A549 (cell line): Measurements from ENCODE around the gene ANKS6. TPM values are rescaled to one million over a fixed set of nuclear protein-coding genes. Genes with fewer than 3 reads are reported as not detected.

Experiments used
- ATAC-seq, 2 experiments: fragments of 200-7000 bp in 1 of 2; fragments of >200 bp in 1 of 2; cut with Nextera tagmentation in 1 of 2; cut with Tn5 transposase in 1 of 2; 3 replicates each; pipeline versions ENCODE4 v1.8.0 to v1.9.1; 2018 to 2020; ENCODE audit warnings: mild to moderate bottlenecking in 1 of 2, moderate library complexity in 1 of 2
- CTCF ChIA-PET: fragments of 300-600 bp; sonication (Branson Sonifier 250); formaldehyde crosslinking; extraction: SDS; loops from one replicate; lab custom pipeline; 2021; ENCODE audit warnings: antibody characterized with exemption, inconsistent platforms; lab: Yijun Ruan, JAX
- POLR2A ChIA-PET: fragments of 350-600 bp; formaldehyde crosslinking; extraction: SDS; loops from one replicate; lab custom pipeline; 2021; ENCODE audit warnings: antibody characterized with exemption, inconsistent platforms; lab: Yijun Ruan, JAX
- DNase-seq, 2 experiments: peaks; one replicate each; pipeline versions ENCODE4 v3.0.0 to v3.0.0-alpha.2; 2011 to 2016; ENCODE audit warnings: low read depth in 1 of 2, low spot score in 1 of 2
- FAIRE-seq: peaks from 2 replicates; lab custom pipeline; 2011; peaks lifted over from hg19 to GRCh38; lab: Jason Lieb, UNC
- H3K27ac ChIP-seq, 2 experiments: fragments of >200 bp; sonication (Bioruptor Twin); formaldehyde crosslinking; 3 replicates each; pipeline ENCODE4 v1.5.1; 2016 to 2017
- H3K4me1 ChIP-seq: fragments of >200 bp; sonication (Bioruptor Twin); formaldehyde crosslinking; 3 replicates; pipeline ENCODE4 v1.6.1; 2016
- H3K4me2 ChIP-seq: fragments of >200 bp; sonication (Bioruptor Twin); formaldehyde crosslinking; 3 replicates; pipeline ENCODE4 v1.6.1; 2016
- H3K4me3 ChIP-seq: fragments of >200 bp; sonication (Bioruptor Twin); formaldehyde crosslinking; 3 replicates; pipeline ENCODE4 v1.5.1; 2016
- H3K9me3 ChIP-seq: fragments of >200 bp; sonication (Bioruptor Twin); formaldehyde crosslinking; 3 replicates; pipeline ENCODE4 v1.6.1; 2016
- ATOH8 ChIP-seq: fragments of 250-450 bp; sonication (Bioruptor Pico); IDR thresholded peaks from 2 replicates; pipeline ENCODE4 v1.5.0; 2020; ENCODE audit warnings: low read depth, mild to moderate bottlenecking, moderate library complexity
- CBX8 ChIP-seq: fragments of 200-600 bp; sonication (generic); IDR thresholded peaks from 2 replicates; pipeline ENCODE4 v1.6.1; 2016
- CEBPB ChIP-seq, 2 experiments: fragments of >200 bp in 1 of 2; sonication (Bioruptor Twin) in 1 of 2; formaldehyde crosslinking in 1 of 2; IDR thresholded peaks; 2 replicates each; pipeline ENCODE4 v1.6.1; 2012 to 2016
- EHF ChIP-seq: fragments of 250-450 bp; sonication (Bioruptor Pico); IDR thresholded peaks from 2 replicates; pipeline ENCODE4 v1.5.0; 2020; ENCODE audit warnings: mild to moderate bottlenecking
- EHMT2 ChIP-seq: fragments of 200-600 bp; sonication (generic); IDR thresholded peaks from 2 replicates; pipeline ENCODE4 v1.6.1; 2016; ENCODE audit warnings: antibody characterized with exemption, low read depth, mild to moderate bottlenecking, moderate library complexity
- EP300 ChIP-seq, 2 experiments: fragments of >200 bp; sonication (Bioruptor Twin); formaldehyde crosslinking; IDR thresholded peaks; 2 replicates in 1 of 2; 3 replicates in 1 of 2; pipeline ENCODE4 v1.6.1; 2016 to 2017
- ESRRA ChIP-seq: fragments of 150-350 bp; IDR thresholded peaks from 2 replicates; pipeline ENCODE4 v1.6.1; 2014; ENCODE audit warnings: mild to moderate bottlenecking, low read length, borderline replicate concordance
- FOSB ChIP-seq: fragments of 250-450 bp; sonication (Bioruptor Pico); IDR thresholded peaks from 2 replicates; pipeline ENCODE4 v1.5.0; 2020; ENCODE audit warnings: mild to moderate bottlenecking, moderate library complexity
- FOSL2 ChIP-seq, 2 experiments: fragments of 450-650 bp in 1 of 2; fragments of >200 bp in 1 of 2; sonication (Bioruptor Twin) in 1 of 2; formaldehyde crosslinking; IDR thresholded peaks; 2 replicates each; pipeline versions ENCODE4 v1.5.0 to v1.6.1; 2016 to 2020; ENCODE audit warnings: mild to moderate bottlenecking in 1 of 2, moderate library complexity in 1 of 2
- FOXS1 ChIP-seq: fragments of 250-450 bp; sonication (Bioruptor Pico); IDR thresholded peaks from 2 replicates; pipeline ENCODE4 v1.5.0; 2020; ENCODE audit warnings: mild to moderate bottlenecking, moderate library complexity
- GATA3 ChIP-seq: IDR thresholded peaks from 2 replicates; pipeline ENCODE4 v1.6.1; 2012; ENCODE audit warnings: borderline replicate concordance
- HDAC2 ChIP-seq: fragments of 200-600 bp; sonication (generic); IDR thresholded peaks from 2 replicates; pipeline ENCODE4 v1.6.1; 2016
- HOXA7 ChIP-seq: fragments of 250-450 bp; sonication (Bioruptor Pico); IDR thresholded peaks from 2 replicates; pipeline ENCODE4 v1.5.0; 2020; ENCODE audit warnings: mild to moderate bottlenecking, moderate library complexity
- KDM1A ChIP-seq: fragments of 200-600 bp; sonication (generic); IDR thresholded peaks from 2 replicates; pipeline ENCODE4 v1.6.1; 2016; ENCODE audit warnings: low read depth, mild to moderate bottlenecking
- MAFK ChIP-seq: fragments of 450-650 bp; IDR thresholded peaks from 2 replicates; pipeline ENCODE4 v1.6.1; 2014; ENCODE audit not compliant: partially characterized antibody
- MAZ ChIP-seq: fragments of 150-350 bp; IDR thresholded peaks from 2 replicates; pipeline ENCODE4 v1.6.1; 2014; ENCODE audit warnings: antibody characterized with exemption, low read depth, low read length, borderline replicate concordance
- MYC ChIP-seq: IDR thresholded peaks from 2 replicates; pipeline ENCODE4 v1.6.1; 2012; ENCODE audit warnings: mild to moderate bottlenecking, inconsistent platforms, low read length, improper control_type of control experiment, borderline replicate concordance
- PBX3 ChIP-seq: IDR thresholded peaks from 2 replicates; pipeline ENCODE4 v1.6.1; 2012
- PHF8 ChIP-seq: fragments of 200-600 bp; sonication (generic); IDR thresholded peaks from 2 replicates; pipeline ENCODE4 v1.6.1; 2016; ENCODE audit warnings: low read depth, mild to moderate bottlenecking, antibody characterized with exemption, moderate library complexity, borderline replicate concordance
- POLR2A ChIP-seq: IDR thresholded peaks from 2 replicates; pipeline ENCODE4 v1.6.1; 2012; ENCODE audit warnings: mild to moderate bottlenecking, low read length
- POLR2AphosphoS2 ChIP-seq: conservative IDR thresholded peaks from 2 replicates; pipeline ENCODE4 v1.6.1; 2012; ENCODE audit warnings: low read length, improper control_type of control experiment, inconsistent platforms
- RAD21 ChIP-seq, 2 experiments: fragments of >200 bp in 1 of 2; sonication (Bioruptor Twin) in 1 of 2; formaldehyde crosslinking in 1 of 2; IDR thresholded peaks in 1 of 2; conservative IDR thresholded peaks in 1 of 2; 2 replicates in 1 of 2; 3 replicates in 1 of 2; pipeline ENCODE4 v1.6.1; 2012 to 2018; ENCODE audit warnings: inconsistent platforms in 1 of 2
- SREBF2 ChIP-seq: fragments of 450-650 bp; IDR thresholded peaks from 2 replicates; pipeline ENCODE4 v1.6.1; 2014; ENCODE audit warnings: mild to moderate bottlenecking, moderate library complexity
- TP53 ChIP-seq: fragments of 250-450 bp; sonication (Bioruptor Pico); IDR thresholded peaks from 2 replicates; pipeline ENCODE4 v1.5.0; 2021; ENCODE audit warnings: mild to moderate bottlenecking, moderate library complexity
- ZFP36 ChIP-seq: fragments of 450-650 bp; IDR thresholded peaks from 2 replicates; pipeline ENCODE4 v1.6.1; 2014; ENCODE audit warnings: borderline replicate concordance; ENCODE audit not compliant: partially characterized antibody
- ZSCAN20 ChIP-seq: fragments of 250-450 bp; sonication (Bioruptor Pico); IDR thresholded peaks from 2 replicates; pipeline ENCODE4 v1.8.0; 2022; ENCODE audit warnings: mild to moderate bottlenecking, moderate library complexity
- WGBS: methylation state at CpG from one replicate; pipeline ENCODE4 v1.1.6; 2017; ENCODE audit errors: missing lambda C conversion rate; 5-methylcytosine and 5-hydroxymethylcytosine counted together
- polyA plus RNA-seq, 4 experiments: library from polyadenylated mRNA; depleted of rRNA in 3 of 4; stranded (reverse); fragments of >200 nt; fragmentation: RNase III in 1 of 4; extraction: RNeasy Plus Mini Kit Qiagen cat#74134 plus additional on column Dnase treatment in 1 of 4; gene quantifications; 2 replicates in 3 of 4; 3 replicates in 1 of 4; pipeline ENCODE4 v1.2.3, GENCODE V29; 2011 to 2017
- TF ChIP-seq, protein P1 (sequence below): IDR thresholded peaks from 2 replicates; pipeline ENCODE4 v1.6.1; 2012; ENCODE audit warnings: low read depth, borderline replicate concordance
- TF ChIP-seq, protein P2 (sequence below): fragments of 250-450 bp; sonication (Bioruptor Pico); IDR thresholded peaks from 2 replicates; pipeline ENCODE4 v1.5.0; 2021; ENCODE audit warnings: mild to moderate bottlenecking, moderate library complexity, borderline replicate concordance
- TF ChIP-seq, protein P3 (sequence below): fragments of >200 bp; sonication (Bioruptor Twin); formaldehyde crosslinking; IDR thresholded peaks from 3 replicates; pipeline ENCODE4 v1.5.1; 2016

ANKS6 gene
- polyA plus RNA-seq, 2 of the 4 experiments (the other 2 are of a cell fraction): 14.7 to 15.2 TPM

- TF ChIP-seq RAD21 (conservative IDR thresholded peaks at IDR 0.05 in 1 of 2, IDR thresholded peaks at IDR 0.05 in 1 of 2) (no peak), KDM1A (no peak), EHF (CRISPR knock-in tag) (peak; percentile 73; the same call in 1 of the 2 replicates), FOSL2 (IDR thresholded peaks at IDR 0.05) (no peak), FOSL2 (CRISPR knock-in tag; IDR thresholded peaks at IDR 0.05) (no peak), FOXS1 (CRISPR knock-in tag) (peak; percentile 68; the same call in 1 of the 2 replicates), CEBPB (IDR thresholded peaks at IDR 0.05) (no peak), SREBF2 (no peak), ZSCAN20 (CRISPR knock-in tag) (peak; percentile 77; the same call in 1 of the 2 replicates), ATOH8 (CRISPR knock-in tag) (peak; percentile 87), PHF8 (peak; percentile 68; the same call in 1 of the 2 replicates), FOSB (CRISPR knock-in tag) (no peak), MYC (no peak), EP300 (IDR thresholded peaks at IDR 0.05) (no peak), POLR2AphosphoS2 (no peak), MAFK (no peak), CBX8 (no peak), ZFP36 (no peak), HOXA7 (CRISPR knock-in tag) (no peak), MAZ (no peak), TP53 (no peak)
- TF ChIP-seq, protein P1, sequence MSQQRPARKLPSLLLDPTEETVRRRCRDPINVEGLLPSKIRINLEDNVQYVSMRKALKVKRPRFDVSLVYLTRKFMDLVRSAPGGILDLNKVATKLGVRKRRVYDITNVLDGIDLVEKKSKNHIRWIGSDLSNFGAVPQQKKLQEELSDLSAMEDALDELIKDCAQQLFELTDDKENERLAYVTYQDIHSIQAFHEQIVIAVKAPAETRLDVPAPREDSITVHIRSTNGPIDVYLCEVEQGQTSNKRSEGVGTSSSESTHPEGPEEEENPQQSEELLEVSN: no peak
- TF ChIP-seq, protein P2, sequence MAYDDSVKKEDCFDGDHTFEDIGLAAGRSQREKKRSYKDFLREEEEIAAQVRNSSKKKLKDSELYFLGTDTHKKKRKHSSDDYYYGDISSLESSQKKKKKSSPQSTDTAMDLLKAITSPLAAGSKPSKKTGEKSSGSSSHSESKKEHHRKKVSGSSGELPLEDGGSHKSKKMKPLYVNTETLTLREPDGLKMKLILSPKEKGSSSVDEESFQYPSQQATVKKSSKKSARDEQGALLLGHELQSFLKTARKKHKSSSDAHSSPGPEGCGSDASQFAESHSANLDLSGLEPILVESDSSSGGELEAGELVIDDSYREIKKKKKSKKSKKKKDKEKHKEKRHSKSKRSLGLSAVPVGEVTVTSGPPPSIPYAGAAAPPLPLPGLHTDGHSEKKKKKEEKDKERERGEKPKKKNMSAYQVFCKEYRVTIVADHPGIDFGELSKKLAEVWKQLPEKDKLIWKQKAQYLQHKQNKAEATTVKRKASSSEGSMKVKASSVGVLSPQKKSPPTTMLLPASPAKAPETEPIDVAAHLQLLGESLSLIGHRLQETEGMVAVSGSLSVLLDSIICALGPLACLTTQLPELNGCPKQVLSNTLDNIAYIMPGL: no peak
- TF ChIP-seq, protein P3, sequence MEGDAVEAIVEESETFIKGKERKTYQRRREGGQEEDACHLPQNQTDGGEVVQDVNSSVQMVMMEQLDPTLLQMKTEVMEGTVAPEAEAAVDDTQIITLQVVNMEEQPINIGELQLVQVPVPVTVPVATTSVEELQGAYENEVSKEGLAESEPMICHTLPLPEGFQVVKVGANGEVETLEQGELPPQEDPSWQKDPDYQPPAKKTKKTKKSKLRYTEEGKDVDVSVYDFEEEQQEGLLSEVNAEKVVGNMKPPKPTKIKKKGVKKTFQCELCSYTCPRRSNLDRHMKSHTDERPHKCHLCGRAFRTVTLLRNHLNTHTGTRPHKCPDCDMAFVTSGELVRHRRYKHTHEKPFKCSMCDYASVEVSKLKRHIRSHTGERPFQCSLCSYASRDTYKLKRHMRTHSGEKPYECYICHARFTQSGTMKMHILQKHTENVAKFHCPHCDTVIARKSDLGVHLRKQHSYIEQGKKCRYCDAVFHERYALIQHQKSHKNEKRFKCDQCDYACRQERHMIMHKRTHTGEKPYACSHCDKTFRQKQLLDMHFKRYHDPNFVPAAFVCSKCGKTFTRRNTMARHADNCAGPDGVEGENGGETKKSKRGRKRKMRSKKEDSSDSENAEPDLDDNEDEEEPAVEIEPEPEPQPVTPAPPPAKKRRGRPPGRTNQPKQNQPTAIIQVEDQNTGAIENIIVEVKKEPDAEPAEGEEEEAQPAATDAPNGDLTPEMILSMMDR: peak; percentile 78
These were observed at the start of gene ANKS6 (continued) for GRCh38 chr9:98796364-98797101.

- no peaks in the 10 kb centered on the region for H3K4me1 ChIP-seq
- TF ChIP-seq GATA3 (no peak), HDAC2 (no peak), POLR2A (no peak), ZFP36 (no peak), MAFK (no peak), SREBF2 (no peak), PBX3 (no peak), EHMT2 (no peak), ATOH8 (CRISPR knock-in tag) (no peak), POLR2AphosphoS2 (no peak), ESRRA (no peak)
- ATAC-seq: no peak
- no peak overlapping the region for H3K4me3 ChIP-seq
- no peak for DNase-seq
- POLR2A ChIA-PET: no interaction called here
- H3K27ac ChIP-seq: no peak overlapping the region
- no peak overlapping the region for H3K4me2 ChIP-seq
- no peaks in the 10 kb centered on the region for H3K9me3 ChIP-seq
- no peak for FAIRE-seq
- CTCF ChIA-PET: interaction anchor here (0.6 to 10.2 kb wide), 8 partner anchors 9 to 300 kb away, joined by 3 to 118 read pairs (median 5); no protein-coding TSS in a partner anchor
- 69% methylated on average over 5 of the region's 5 CpGs for WGBS
These were observed 49.7 kb upstream of the ANKS6 start for GRCh38 chr9:98846081-98846480.
